H4 (cell line): Measurements from ENCODE around the gene SULT4A1. TPM values are rescaled to one million over a fixed set of nuclear protein-coding genes. Genes with fewer than 3 reads are reported as not detected.

Experiments used
- DNase-seq: peaks from one replicate; pipeline ENCODE4 v3.0.0-alpha.2; 2015; ENCODE audit warnings: low spot score
- total RNA-seq: library from RNA; depleted of rRNA; stranded (reverse); fragments of >200 nt; shearing (Covaris generic); gene quantifications from 2 replicates; pipeline ENCODE4 v1.2.3, GENCODE V29; 2014

The SULT4A1 gene
- total RNA-seq, 1 experiment from 2014 or later: 0.33 TPM

- no peak for DNase-seq
Measured at GRCh38 chr22:43844560-43845545, 17.5 kb downstream of the SULT4A1 start.

- DNase-seq: no peak
Measured at GRCh38 chr22:43843783-43844530, 18.4 kb downstream of the SULT4A1 start.

GRCh38 chr22:43841742-43842141 lies 20.6 kb downstream of the SULT4A1 start:
- no peak for DNase-seq

GRCh38 chr22:43840851-43841250 lies 21.5 kb downstream of the SULT4A1 start:
- no peak for DNase-seq

GRCh38 chr22:43840431-43840830 lies 21.9 kb downstream of the SULT4A1 start:
- DNase-seq: no peak

GRCh38 chr22:43839781-43840180 lies 22.5 kb downstream of the SULT4A1 start:
- no peak for DNase-seq

GRCh38 chr22:43838571-43839307 lies 23.6 kb downstream of the SULT4A1 start:
- no peak for DNase-seq

- DNase-seq: no peak
Measured at GRCh38 chr22:43838161-43838560, 24.2 kb downstream of the SULT4A1 start.

GRCh38 chr22:43837666-43838065 lies 24.6 kb downstream of the SULT4A1 start:
- DNase-seq: no peak

GRCh38 chr22:43835736-43836135 lies 26.6 kb downstream of the SULT4A1 start:
- DNase-seq: no peak

- DNase-seq: no peak
Measured at GRCh38 chr22:43835166-43835565, 27.1 kb downstream of the SULT4A1 start.

GRCh38 chr22:43833286-43834240 lies 28.8 kb downstream of the SULT4A1 start:
- DNase-seq: no peak

GRCh38 chr22:43832393-43833265 lies 29.7 kb downstream of the SULT4A1 start:
- no peak for DNase-seq

- DNase-seq: no peak
Measured at GRCh38 chr22:43831561-43832392, 30.5 kb downstream of the SULT4A1 start.

GRCh38 chr22:43830931-43831560 lies 31.3 kb downstream of the SULT4A1 start:
- DNase-seq: no peak

- DNase-seq: no peak
Measured at GRCh38 chr22:43829904-43830851, 32.1 kb downstream of the SULT4A1 start.
